ENCODE data around the gene TTLL10. TPM values are rescaled to one million over a fixed set of nuclear protein-coding genes. Genes with fewer than 3 reads are reported as not detected.

The TTLL10 gene, protein sequence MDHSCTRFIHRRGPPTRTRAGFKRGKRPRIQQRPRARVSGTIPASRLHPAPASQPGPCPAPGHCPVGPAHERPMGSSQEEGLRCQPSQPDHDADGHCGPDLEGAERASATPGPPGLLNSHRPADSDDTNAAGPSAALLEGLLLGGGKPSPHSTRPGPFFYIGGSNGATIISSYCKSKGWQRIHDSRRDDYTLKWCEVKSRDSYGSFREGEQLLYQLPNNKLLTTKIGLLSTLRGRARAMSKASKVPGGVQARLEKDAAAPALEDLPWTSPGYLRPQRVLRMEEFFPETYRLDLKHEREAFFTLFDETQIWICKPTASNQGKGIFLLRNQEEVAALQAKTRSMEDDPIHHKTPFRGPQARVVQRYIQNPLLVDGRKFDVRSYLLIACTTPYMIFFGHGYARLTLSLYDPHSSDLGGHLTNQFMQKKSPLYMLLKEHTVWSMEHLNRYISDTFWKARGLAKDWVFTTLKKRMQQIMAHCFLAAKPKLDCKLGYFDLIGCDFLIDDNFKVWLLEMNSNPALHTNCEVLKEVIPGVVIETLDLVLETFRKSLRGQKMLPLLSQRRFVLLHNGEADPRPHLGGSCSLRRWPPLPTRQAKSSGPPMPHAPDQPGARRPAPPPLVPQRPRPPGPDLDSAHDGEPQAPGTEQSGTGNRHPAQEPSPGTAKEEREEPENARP
- total RNA-seq = not detected in 2 replicates

GRCh38 chr1:1173793-1174415, at the start of gene TTLL10:
TTLL10 (plus strand) TSS chr1:1173880; CDS start chr1:1179216, 5,336 bp downstream.

GRCh38 chr1:1206376-1206965, 32.8 kb downstream of the TTLL10 start, which contains the start of gene TNFRSF18:
TNFRSF18 (minus strand) TSS chr1:1206592; CDS start chr1:1206571, 21 bp downstream.

GRCh38 chr1:1213345-1214265, 39.9 kb downstream of the TTLL10 start, which contains the start of gene TNFRSF4:
TNFRSF4 (minus strand) TSS chr1:1214153; CDS start chr1:1214127, 26 bp downstream.

DNA sequence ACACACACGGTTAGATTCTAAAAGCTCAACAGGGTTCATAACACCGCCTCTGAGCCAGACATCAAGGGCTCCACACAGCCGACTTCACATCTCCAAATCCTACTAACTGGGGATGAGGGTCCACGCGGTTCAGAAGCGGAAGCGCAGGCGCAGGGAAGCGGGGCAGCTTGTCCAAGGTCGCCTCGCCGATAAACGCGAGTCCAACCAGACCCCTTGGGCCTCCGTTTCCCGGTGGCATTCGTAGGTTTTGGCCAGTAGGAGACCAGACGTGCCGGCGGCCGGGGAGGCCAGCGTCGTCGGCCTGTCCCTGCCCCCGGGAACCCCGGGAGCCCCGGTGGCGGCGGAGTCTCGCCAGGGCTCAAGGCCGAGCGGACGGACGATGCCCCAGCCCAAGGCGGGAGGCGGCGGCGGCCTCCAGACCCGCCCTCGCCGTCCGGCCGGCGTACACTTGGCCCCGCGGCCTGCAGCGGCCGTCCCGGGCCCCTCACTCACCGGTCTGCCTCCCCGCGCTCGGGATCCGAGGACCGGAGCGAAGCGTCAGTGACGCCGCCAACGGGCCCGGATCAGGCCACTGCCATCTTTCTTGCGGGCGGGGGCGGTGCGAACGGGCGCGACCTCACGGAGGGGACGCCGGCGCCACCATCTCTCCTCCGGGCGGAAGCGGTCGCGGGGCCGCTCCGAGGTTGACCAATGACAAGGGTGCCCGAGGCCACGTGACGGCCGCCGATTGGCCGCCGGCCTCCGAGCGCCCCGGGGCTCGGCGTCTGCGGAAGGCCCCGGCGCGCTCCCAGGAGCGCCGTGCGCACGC, 57.9 kb downstream of the TTLL10 start, which contains the start of gene SDF4:
Gene SDF4 (minus strand): TSS at position 602 of the 808 bp plus-strand sequence. CDS start 3,229 bp downstream, outside the sequence.

GRCh38 chr1:1232208-1232795, 58.6 kb downstream of the TTLL10 start, which contains the start of gene B3GALT6:
B3GALT6 (plus strand) TSS chr1:1232237; CDS start chr1:1232279, 42 bp downstream.

GRCh38 chr1:1246577-1247340, 73.1 kb downstream of the TTLL10 start, which contains the start of gene C1QTNF12:
C1QTNF12 (minus strand) TSS chr1:1246722; CDS start chr1:1246690, 32 bp downstream.

Other genes with a start within 250 kb of the TTLL10 start
- 8.5 and 21.4 TPM in 2 replicates for gene SAMD11, start 250.0 kb upstream of the TTLL10 start, total RNA-seq
- gene NOC2L, start 214.6 kb upstream of the TTLL10 start, total RNA-seq = 66.1 and 68.4 TPM in 2 replicates
- gene KLHL17, start 213.3 kb upstream of the TTLL10 start, total RNA-seq = 8.1 and 8.5 TPM in 2 replicates
- gene PLEKHN1, start 207.4 kb upstream of the TTLL10 start, total RNA-seq = 0.49 TPM in 1 of 2 replicates, not detected in the other
- gene PERM1, start 191.8 kb upstream of the TTLL10 start, total RNA-seq = not detected in 2 replicates
- gene HES4, start 173.8 kb upstream of the TTLL10 start, total RNA-seq = 30.8 and 30.9 TPM in 2 replicates
- 42.6 and 63.2 TPM in 2 replicates for gene ISG15, start 160.4 kb upstream of the TTLL10 start, total RNA-seq
- 46.4 and 71.8 TPM in 2 replicates for gene AGRN, start 153.8 kb upstream of the TTLL10 start, total RNA-seq
- gene RNF223, start 99.6 kb upstream of the TTLL10 start, total RNA-seq = not detected in 2 replicates
- gene C1orf159, start 57.8 kb upstream of the TTLL10 start, total RNA-seq = 8.4 and 16.6 TPM in 2 replicates
- not detected in 2 replicates for gene TNFRSF18, start 32.7 kb downstream of the TTLL10 start, total RNA-seq
- gene TNFRSF4, start 40.3 kb downstream of the TTLL10 start, total RNA-seq = 1.9 TPM in 1 of 2 replicates, not detected in the other
- 231 and 251 TPM in 2 replicates for gene SDF4, start 58.1 kb downstream of the TTLL10 start, total RNA-seq
- 21.7 and 38.4 TPM in 2 replicates for gene B3GALT6, start 58.4 kb downstream of the TTLL10 start, total RNA-seq
- 4.0 TPM in 1 of 2 replicates, not detected in the other for gene C1QTNF12, start 72.8 kb downstream of the TTLL10 start, total RNA-seq
- gene UBE2J2, start 100.0 kb downstream of the TTLL10 start, total RNA-seq = 31.1 and 39.7 TPM in 2 replicates
- gene SCNN1D, start 106.6 kb downstream of the TTLL10 start, total RNA-seq = 0.16 and 0.90 TPM in 2 replicates
- gene ACAP3, start 134.1 kb downstream of the TTLL10 start, total RNA-seq = 20.4 and 39.4 TPM in 2 replicates
- gene PUSL1, start 134.7 kb downstream of the TTLL10 start, total RNA-seq = 25.8 and 28.7 TPM in 2 replicates
- gene INTS11, start 150.8 kb downstream of the TTLL10 start, total RNA-seq = 64.3 and 78.3 TPM in 2 replicates
- gene CPTP, start 150.9 kb downstream of the TTLL10 start, total RNA-seq = 31.1 and 32.6 TPM in 2 replicates
- under 0.01 and 0.49 TPM in 2 replicates for gene TAS1R3, start 157.4 kb downstream of the TTLL10 start, total RNA-seq
- gene DVL1, start 175.5 kb downstream of the TTLL10 start, total RNA-seq = 43.1 and 48.4 TPM in 2 replicates
- 121 and 139 TPM in 2 replicates for gene MXRA8, start 184.7 kb downstream of the TTLL10 start, total RNA-seq
- gene AURKAIP1, start 201.3 kb downstream of the TTLL10 start, total RNA-seq = 117 and 148 TPM in 2 replicates
- gene CCNL2, start 225.5 kb downstream of the TTLL10 start, total RNA-seq = 79.7 and 127 TPM in 2 replicates
- gene MRPL20, start 233.4 kb downstream of the TTLL10 start, total RNA-seq = 76.9 and 98.2 TPM in 2 replicates
- 2.2 TPM in 1 of 2 replicates, not detected in the other for gene ANKRD65, start 247.4 kb downstream of the TTLL10 start, total RNA-seq